GM20431 (cell line): Measurements from ENCODE around the gene PXMP2.

Source experiments
- in situ Hi-C: fragments of 300-500 bp; cut with MseI, MboI; formaldehyde crosslinking; loops from one replicate; pipeline ENCODE4 v1.15.0; 2020; ENCODE audit warnings: low sequenced_read_pairs; ENCODE audit not compliant: unreplicated experiment

Gene PXMP2

GRCh38 chr12:132687211-132688164 lies at the start of gene PXMP2, which contains the start of gene POLE:
TSS of gene PXMP2 (plus strand) at chr12:132687587. CDS start at chr12:132687671, 84 bp downstream.
TSS of gene POLE (minus strand) at chr12:132687342. CDS start at chr12:132687315, 27 bp downstream.
- in situ Hi-C loops = no loop called here

DNA sequence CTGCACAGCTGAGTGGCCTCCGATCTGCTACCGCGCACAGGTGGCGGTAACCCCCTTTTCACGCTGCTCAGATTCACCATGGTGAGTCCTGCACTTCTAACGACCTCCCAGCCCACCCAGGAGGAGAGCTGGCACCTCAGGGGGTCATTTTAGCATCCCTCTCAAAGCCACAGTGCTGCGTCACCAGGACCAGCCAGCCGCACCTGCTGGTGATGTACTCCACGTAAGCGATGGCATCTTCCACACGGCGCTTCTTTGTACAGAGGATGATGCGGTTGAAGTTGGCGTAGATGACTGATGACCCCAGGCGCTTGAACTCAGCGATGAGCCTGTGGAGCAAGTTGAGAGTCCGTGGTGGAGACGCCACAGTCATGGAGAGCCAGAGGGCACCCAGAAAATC lies 49.6 kb upstream of the PXMP2 start:
- in situ Hi-C loops = no loop called here

- in situ Hi-C loops = no loop called here
Observed at GRCh38 chr12:132638541-132639408, 48.6 kb upstream of the PXMP2 start.

GRCh38 chr12:132639956-132640520 lies 47.3 kb upstream of the PXMP2 start:
- in situ Hi-C loops = no loop called here

- in situ Hi-C loops = no loop called here
Observed at GRCh38 chr12:132640936-132641335, 46.5 kb upstream of the PXMP2 start.

DNA sequence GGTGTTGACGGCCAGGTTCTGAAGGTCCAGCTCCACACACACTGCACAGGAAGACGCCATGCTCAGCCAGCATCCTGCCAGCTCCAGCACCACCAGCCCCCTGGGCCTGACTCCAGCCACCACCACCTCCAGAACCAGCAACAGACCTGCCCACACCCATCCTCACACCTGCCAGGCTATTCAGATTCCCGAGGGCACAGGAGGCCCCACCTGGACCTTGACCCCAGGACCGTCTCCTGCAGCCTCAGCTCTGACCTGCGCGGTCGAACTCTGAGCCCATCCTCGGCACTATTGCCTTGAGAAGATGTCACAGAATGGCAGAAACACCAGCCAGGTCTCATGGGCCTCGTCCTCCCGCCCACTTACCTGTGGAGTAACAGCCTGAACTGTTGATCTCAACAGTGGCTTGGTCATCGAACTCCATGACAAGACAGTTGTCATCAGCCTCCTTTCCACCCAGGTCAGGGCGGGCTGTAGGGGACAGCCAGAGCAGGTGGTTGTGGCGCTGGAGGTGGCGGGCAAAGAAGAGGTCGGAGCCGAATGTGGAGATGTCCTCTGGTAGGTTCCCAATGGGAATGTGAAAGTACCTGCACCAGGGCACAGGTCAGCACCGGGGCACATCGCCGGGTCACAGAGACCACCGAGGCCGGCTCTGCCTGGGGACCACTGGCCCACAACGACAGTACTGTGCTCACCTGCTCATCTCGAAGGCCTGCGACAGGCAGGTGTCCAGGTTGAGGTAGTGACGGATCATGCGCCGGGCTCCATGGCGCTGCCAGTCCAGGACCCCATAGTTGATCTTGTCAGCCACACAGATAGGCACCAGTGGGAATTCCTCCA lies 45.4 kb upstream of the PXMP2 start:
- in situ Hi-C loops = no loop called here

DNA sequence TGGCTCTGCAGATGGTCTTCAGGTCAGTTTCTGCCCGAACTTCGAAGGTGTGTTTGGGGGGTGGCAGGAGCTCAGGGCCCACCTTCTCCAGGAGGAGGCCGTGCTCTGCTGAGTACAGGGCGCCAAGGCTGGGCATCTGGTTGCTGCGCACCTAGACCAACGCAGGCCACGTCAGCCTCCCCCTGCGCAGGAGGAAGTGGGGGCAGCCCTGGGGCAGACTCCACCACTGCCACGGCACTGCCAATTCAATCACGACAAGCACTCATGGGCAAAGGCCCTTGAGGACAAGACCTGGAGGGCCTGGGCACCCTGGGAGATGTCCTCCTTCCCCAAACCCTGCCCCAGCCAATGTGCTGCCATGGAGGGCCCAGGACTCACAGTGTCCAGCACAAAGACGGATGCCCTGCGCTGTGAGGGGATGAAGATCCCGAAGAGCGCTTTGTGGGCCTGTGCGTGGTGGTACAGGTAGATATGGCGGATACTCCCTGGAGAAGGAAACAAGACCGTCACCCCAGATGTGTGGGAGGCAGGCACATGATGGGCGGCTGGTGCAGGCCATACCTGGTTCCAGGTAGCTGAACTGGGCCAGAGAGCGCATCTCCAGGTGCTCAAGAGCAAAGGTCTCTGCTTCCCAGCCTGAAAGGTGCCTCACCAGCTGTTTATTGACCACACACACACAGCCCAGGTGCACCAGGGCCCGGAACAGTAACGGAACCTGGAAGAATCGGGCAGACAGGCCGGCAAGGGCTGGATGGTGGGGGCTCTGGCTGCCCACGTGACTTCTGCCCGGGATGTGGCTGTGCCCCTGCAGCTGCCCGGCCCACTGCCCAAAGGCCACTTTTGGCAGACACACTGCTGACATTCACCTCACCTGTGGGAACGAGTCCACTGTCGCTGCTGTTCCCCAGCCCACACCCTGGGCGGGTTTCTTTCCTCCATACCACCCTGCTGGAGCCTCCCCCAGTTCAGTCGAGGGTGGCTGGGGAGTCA lies 44.2 kb upstream of the PXMP2 start:
- in situ Hi-C loops = no loop called here

DNA sequence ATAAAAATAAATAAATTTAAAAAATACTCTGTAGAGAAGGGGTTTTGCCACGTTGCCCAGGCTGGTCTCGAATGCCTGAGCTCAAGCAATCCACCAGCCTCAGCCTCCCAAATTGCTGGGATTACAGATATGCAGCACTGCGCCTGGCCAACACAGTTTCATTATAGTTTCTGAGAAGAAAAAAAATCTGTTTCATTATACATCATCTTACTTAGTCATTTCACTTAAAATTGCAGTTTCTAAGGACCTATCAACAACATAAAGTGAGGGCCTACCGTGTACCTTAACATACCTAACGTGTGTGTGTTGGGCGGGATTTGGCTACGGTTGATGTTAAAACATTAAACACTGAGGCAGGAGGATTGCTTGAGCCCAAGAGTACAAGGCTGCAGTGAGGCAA lies 40.5 kb upstream of the PXMP2 start:
- in situ Hi-C loops = no loop called here

GRCh38 chr12:132647858-132648257 lies 39.5 kb upstream of the PXMP2 start:
- in situ Hi-C loops = no loop called here

GRCh38 chr12:132648616-132649225 lies 38.7 kb upstream of the PXMP2 start:
- in situ Hi-C loops = no loop called here

DNA sequence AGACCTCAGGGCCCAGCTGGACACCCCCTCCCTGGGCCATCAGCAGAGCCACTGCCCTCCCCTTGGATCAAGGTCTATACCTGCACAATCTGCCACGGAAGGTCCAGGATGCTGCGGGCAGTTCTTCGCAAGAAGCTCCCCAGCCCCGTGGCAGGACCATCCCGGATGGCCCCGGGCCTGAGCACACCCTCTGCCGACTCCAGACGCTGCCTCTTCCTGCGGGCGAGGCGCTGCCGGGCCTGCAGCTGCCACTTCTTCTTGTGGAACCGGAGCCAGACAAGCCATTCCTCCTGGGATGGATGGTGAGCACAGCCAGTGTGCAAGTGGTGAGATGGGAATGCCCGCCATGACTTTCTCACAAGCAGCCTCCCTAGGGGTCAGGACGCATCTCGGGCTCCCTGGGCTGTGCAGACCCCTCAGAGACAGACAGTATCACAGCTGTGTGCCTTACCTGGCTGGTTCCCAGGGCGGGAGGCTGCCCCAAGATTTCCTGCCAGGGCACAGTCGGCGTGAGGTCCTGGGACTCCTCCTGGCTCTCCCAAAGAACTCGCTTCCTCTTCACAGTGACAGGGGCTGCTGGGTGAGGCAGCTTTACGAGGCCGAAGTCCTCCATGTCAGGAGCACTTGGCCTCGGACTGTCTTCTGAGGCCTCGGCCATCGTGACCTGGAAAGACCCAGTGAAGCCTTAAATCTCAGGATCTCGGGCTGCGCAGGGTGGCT lies 38.0 kb upstream of the PXMP2 start:
- in situ Hi-C loops = no loop called here

- in situ Hi-C loops = no loop called here
Observed at GRCh38 chr12:132651444-132652100, 35.8 kb upstream of the PXMP2 start.

DNA sequence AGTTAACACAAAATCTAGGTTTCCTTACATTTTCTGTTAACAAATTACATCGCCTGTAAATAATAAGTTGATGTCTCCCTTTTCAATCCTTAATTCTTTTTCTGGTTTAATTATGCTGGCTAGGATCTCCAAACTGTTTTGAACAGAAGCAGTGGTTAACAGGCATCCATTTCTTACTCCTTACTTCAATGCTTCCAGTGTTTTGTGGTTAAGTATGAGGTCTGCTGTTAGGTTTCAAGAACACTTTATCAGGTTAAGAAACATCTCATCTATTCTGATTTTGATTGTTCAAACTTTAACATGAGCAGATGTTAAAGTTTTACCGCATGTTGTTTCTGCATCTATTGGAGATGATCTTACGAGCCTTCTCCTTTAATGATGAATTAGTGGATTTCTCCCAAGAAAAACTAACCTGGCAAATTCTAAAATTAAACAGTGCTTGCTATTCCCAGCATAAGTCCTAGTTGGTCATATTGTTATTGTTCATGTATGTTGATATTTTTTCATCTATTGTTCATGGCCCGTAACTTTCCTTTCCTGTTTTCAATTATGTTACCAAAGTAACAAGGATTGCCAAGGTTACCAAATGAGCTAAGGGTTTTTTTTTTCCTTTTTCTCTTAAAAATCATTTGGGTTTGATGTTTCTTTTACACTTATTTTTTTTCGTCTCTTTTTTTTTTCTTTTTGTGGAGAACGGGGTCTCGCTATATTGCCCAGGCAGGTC lies 33.7 kb upstream of the PXMP2 start:
- in situ Hi-C loops = no loop called here

GRCh38 chr12:132657004-132657727 lies 30.2 kb upstream of the PXMP2 start:
- in situ Hi-C loops = no loop called here

DNA sequence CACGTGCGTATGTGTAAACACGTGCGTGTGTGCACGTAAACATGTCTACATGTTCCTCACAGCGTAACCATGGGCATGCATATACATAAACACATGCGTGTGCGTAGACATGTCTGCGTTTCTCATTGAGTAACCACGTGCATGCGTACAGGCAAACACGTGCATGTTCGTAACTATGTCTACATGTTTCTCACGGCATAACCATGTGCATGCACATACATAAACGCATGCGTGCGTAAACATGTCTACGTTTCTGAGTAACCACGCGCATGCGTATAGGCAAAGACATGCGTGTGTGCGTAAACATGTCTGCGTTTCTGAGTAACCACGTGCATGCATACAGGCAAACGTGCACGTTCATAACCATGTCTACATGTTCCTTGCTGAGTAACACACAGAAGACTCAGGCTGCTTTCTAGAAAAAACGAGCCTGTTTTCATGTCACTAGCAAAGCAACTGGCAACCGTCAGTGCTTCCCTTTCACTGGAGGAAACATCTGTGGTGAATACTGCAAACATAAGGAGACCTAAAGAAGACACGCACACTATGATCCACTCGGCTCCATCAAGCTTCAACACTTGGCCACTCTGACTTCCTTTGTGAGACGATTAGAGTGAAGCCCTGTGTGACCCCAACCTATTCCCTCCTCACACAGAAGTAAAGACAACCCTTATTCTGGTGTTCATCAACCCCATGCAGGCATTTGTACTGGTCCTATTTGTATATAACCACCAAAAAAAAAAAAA lies 29.1 kb upstream of the PXMP2 start:
- in situ Hi-C loops = no loop called here
